ENCODE measurements around the gene SLC30A1.
"Not testable (repeated sequence)": the region's sequence is repeated elsewhere in the genome, so short reads cannot be mapped to it uniquely, and the experiment has no call there.

The SLC30A1 gene

DNA sequence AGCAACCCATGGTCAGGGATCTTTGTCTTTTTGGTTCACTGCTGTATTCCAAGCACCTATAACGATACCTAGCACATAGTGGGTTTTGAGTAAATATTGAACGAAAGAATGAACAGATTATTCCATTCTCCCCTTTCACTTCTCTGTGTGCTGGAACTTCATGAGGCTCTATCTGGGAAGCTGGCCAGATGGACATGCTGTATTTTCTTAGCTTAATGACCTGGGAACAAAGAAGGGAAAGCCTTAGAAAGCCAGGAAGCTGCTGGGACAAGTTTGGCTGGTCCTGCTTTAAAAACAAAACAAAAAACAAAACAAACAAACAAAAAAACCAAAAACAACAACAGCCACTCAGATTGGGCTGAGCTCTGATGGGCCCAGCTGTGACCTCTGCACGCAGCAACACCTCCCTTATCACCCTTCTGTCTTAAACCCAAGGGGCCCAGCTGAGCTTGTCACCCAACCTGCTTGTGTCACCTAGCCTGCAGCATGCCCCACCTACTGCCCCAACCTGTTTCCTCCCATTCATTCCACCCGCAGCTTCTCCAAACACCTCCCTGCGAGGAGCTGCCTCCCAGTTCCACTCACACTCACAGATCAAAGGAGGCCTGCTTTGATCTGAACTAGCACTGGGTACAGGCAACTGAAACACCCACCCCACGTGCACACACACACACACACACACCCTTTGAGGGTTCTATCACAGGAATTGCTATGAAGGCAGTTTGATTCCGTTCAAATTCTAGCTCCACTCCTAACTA is 37.1 kb downstream of the SLC30A1 start:
- DNase-seq = no peak

DNA sequence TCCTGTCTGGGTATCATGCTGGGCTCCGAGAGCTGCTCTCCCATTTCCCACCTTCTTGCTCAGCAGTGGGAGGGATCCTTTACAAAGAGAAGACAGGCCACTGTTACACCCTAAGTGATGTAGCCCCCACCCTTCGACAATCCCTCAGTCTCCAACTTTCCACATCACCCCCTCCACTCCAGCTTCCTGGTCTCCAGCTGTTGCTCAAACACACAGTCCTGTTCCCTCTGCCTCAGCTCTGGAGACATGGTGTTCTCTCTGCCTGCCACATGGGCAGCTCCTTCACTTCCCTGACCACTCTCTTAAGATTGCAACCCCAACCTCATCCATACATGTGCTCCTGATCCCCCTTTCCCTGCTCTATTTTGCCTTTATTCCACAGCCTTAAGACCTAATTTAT is 37.7 kb downstream of the SLC30A1 start:
- no peak for DNase-seq

DNA sequence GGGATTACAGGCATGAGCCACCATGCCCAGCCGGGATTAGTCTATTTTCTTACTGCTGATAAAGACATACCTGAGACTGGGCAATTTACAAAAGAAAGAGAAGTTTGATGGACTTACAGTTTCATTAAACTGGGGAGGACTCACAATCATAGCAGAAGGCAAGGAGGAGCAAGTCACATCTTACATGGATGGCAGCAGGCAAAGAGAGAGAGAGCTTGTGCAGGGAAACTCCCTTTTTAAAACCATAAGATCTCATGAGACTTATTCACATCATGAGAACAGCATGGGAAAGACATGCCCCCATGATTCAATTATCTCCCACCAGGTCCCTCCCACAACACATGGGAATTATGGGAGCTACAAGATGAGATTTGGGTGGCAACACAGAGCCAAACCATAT is 38.1 kb downstream of the SLC30A1 start:
- not testable (repeated sequence) for DNase-seq

DNA sequence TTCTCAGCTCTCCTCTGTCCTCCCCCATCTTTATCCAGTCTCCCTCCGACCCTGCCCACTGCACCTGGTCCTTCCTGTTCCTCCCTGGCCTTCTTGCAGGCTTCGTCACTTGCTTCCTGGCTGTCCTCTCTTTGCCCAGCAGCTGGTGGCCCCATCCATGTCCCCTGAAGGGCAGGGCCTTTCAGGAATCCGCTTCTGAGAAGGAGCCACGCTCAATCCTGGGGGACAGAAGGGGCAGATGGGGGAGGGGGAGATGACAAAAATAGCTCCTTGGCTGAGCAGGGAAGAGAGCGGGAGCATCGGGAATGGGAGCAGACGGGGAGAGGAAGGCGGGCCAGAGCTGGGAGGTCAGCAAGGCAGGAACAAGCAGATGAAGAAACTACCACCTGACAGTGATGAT is 40.7 kb downstream of the SLC30A1 start:
- DNase-seq = no peak

DNA sequence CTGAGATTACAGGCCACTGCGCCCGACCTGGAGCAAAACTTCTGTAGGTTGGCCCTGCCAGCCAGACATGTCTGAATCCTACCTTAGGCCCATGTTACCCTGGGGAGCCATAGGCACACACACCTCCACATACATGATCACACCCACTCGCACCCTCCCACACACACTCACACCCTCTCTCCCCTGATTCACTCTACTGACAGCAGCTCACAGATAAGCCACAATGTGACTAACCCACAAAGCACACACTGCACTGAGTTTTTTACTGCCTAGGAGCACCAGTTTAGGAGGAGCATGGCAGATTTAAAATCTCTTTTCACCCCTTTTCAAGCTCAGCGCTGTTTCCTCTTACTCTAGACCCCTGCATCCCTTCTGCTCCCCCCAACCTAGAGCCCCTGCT is 41.7 kb downstream of the SLC30A1 start:
- DNase-seq = no peak

DNA sequence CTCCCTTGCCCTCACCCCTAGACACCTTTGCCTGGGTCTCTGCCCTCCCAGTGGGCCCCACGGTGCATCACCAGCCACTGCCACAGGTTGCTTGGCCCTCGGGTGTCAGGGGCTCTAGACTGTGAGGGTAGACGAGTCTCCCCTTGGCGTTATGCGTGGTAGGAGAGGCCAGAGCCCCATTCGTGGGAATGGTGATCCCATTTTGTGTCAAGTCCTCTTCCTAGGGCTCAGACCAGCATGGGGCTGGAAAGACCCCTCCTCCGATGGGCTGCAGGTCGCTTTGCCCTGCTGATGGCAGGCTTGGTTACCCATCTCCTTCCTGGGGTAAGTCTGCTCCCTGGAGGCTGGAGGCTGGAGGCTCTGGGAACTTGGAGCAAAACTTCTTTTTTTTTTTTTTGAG is 42.4 kb downstream of the SLC30A1 start:
- no peak for DNase-seq

DNA sequence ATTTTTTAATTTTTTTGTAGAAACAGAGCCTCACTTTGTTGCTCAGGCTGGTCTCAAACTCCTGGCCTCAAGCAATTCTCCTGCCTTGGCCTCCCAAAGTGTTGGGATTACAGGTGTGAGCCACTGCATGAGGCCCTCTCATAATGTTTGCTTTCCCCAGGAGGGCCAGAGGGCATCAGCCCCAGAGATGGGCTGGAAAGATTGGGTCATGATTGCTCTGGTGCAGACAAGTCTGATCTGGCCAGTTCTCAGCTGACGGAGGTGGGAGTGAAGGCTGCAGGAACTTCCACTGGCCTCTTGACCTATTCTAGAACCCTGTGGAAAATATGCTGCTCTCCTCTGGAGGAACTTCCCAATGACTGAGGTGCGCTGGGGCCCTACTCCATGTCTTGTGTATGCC is 43.6 kb downstream of the SLC30A1 start:
- no peak for DNase-seq

DNA sequence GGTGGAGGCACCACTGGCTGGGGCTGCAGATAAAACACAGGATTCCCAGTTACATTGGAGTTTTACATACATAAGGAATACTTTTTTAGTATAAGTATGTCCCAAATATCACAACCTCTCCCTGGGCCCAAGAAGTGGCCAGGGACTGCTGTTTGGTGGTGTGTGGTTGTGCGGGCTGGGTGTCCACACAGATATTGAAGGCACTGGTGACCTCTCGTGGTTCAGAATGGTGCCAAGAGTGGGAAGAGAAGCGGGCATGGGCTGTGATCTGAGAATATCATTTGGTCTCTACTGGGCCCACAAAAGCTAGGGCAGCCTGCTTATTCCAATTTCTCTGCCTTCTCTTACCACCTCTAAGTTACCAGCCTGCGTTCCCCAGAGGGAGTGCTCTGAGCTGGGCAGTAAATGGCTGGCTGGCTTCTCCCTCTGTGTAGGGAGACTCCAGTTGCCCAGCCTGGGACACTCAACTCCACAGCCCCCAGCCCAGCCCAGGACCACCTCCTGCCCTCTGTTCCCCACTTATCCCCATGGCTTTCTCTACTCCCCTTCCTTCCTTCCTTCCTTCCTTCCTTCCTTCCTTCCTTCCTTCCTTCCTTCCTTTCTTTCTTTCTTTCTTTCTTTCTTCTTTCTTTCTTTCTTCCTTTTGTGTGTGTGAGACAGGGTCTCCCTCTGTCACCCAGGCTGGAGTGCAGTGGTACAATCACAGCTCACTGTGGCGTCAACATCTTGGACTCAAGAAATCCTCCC is 44.2 kb downstream of the SLC30A1 start:
- no peak for DNase-seq

DNA sequence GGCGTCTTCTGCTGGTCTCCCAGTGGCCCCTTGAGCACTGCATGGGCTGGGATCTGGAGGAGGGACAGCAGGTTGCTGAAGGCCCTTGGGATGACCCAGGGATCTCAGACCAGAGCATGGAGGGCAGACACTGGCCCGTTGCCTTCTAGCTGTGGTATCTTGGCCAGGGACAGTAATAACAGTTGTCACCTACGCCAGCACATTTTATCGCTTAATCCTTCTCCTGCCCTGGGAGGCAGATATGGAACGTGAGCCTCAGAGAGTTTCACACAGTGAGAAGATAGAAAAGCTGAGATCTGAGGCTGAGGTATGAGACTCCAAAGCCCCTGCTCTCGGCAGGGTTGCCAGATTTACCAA is 46.9 kb downstream of the SLC30A1 start:
- DNase-seq = no peak

DNA sequence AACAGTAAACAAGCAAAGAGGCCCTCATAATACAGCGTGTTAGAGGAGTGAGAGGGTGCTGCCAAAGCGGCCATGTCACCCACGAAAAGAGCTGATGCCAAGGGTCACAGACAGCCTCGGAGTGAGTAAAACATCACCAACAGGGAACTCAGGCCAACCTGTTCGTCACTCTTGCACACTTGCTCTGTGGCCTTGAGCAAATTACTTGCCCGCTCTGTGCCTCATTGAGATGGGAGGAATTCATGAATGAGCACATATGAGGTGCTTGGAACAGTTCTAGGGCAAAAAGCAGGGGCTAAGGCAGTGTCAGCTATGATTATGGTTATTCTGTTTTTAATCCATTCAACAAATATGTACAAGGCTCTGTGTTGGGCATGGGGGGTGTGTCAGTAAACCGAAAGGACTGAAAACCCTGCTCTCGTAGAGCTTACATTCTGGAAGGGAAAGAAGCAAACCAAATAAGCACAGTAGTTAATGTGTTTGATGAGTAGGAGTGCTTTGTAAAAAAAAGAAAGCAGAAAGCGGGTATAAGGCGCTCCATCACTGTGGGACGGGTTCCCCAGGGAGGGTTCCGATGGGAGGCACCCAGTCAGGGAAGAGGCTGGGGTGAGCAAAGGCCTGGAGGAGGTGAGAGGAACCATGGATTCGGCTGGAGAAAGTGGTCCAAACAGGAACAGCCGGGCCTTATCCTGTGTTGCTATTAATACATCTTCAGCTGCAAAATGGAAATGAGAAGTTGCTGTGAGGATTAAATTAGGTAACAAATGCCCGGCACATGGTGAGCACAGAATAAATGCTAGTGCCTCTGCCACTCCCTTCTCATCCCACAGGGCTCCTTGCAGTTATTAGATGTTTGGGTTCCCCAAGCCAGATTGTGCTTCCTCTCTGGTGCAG is 47.5 kb downstream of the SLC30A1 start:
- DNase-seq = no peak

DNA sequence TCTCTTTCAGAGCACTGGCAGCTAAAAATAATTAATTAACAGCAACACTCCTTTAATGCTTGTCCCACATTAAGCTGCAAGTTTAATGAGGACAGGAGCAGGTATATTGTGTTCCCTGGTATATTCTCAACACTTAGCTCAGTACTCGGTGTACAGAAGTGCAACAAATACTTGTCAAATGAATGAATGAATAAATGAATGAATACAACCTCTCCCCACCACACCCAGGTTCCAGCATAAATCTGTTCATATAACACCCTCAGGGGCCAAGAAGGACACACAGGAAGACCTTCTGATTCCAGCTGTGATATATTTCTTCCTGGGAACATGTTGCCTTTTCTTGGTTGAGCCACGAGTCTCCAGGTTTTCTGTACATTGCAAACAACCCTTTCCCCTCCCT is 48.9 kb downstream of the SLC30A1 start:
- no peak for DNase-seq

DNA sequence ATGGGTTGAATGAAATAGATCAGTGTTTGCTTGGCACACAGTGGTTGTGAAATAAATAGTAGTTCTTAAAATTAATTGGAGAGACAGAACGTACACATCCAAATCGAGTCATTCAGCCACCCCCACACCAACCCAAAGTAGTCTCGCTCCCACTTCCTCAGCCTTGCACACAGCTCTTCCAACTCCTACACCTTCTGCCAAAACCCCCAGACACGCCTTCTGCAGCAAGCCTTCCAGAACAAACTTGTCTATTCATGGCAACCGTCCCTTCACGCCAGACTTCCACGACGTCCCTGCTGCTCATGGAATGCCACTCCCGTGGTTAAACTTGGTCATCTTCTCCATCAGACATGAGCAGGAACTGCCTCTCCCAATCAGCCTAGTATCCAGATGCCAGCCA is 49.5 kb downstream of the SLC30A1 start:
- DNase-seq = no peak

DNA sequence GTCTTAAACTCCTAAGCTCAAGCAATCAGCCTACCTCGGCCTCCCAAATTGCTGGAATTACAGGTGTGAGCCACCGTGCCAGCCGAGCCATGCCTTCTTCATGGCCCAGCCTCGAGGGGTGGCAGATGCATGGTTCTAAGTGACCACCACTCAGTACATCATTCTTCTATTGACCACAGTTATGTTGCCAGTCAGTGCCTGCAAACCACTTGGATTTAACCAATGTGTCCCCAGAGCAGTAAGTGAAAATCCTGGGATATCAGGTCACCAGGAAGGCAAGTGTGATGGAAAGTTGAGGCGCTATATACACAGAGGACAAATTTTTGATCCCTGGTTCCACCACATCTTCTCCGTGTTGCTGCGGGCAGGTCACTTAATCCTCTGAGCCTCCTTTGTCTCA is 50.0 kb downstream of the SLC30A1 start:
- no peak for DNase-seq

DNA sequence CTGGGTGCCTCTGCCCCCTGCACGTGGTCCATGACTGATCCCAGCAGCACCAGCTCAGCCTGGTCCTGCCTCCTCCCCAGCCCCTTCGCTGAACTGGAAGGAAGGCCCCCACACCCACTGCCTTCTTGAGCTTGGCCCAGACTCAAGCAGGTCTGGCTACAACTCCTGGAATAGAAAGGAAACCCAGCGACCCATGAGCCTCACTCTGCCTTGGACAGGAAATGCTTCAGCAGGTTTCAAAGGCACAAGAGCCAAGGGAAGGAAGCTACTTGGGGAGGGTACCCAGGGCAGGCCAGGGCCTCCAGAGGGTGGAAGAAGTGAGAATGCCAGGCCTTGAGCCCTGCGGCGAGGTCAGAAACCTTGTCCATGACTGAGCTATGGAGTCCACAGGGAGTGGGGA is 51.1 kb downstream of the SLC30A1 start:
- DNase-seq = no peak

DNA sequence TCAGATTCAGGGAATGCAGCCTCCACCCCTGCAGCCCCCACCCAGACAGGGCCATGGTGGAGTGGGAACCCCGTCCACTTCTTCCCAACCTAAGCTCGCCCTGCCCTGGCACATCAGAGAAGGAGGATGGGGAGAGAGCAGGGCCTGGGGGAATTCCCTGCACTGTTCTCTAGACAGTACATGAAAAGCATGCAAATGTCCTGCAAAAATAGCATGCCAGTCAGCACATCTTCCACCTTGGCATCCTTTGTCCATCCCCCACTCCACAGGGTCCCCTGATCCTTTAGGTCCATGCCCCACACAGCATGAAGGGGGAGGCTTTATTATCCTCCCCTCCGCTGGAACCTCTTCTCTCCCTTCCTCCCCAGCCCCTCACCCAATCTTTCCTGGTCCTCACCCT is 52.0 kb downstream of the SLC30A1 start:
- no peak for DNase-seq

DNA sequence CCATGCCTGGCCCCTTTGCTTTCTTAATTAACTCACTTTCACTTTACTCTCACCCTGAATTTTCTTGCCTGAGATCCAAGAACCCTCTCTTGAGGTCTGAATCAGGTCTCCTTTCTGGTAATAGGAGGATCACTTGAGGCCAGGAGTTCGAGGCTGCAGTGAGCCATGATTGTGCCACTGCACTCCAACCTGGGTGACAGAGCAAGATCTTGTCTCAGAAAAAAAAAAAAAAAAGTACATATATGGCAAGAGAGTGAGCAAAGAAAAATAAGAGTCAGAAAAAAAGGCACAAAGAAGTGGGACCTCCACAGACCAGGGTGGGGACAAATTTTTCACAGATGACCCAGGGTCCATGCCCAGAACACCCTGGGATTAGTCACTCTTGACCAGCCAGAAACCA is 52.9 kb downstream of the SLC30A1 start:
- DNase-seq = no peak

DNA sequence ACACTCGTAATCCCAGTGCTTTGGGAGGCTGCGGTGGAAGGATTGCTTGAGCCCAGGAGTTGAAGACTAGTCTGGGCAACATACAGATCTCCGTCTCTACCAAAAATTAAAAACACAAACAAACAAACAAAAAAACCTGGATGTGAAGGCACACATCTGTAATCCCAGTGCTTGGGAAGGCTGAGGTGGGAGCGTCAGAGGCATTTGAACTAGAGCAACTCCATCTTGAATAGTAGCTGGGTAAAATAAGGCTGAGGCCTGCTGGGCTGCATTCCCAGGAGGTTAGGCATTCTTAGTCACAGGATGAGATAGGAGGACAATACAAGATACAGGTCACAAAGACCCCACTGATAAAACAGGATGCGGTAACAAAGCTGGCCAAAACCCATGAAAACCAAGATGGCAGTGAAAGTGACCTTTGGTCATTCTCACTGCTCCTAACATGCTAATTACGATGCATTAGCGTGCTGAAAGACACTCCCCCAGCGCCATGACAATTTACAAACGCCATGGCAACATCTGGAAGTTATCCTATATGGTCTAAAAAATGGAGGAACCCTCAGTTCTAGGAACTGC is 53.8 kb downstream of the SLC30A1 start:
- DNase-seq = no peak

DNA sequence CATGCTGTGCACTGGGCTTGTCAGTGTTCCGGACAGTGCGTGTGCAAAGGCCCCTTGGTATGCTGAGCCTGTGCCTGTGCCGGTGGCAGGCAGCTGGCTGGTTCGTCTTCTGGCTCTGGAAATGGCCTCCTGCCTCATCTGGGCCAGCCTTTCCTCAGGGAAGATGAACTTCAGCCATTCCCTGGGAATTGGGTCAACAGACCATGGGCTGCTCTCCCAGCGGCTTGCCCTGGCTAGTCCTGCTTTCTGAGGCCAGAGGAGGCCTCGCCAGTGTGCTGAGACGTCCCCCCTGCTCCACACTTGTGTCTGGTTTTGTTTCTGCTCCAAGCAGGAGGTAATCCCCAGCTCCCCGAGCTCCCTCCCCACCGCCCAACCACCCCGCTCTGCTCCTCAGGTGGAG is 54.4 kb downstream of the SLC30A1 start:
- no peak for DNase-seq

DNA sequence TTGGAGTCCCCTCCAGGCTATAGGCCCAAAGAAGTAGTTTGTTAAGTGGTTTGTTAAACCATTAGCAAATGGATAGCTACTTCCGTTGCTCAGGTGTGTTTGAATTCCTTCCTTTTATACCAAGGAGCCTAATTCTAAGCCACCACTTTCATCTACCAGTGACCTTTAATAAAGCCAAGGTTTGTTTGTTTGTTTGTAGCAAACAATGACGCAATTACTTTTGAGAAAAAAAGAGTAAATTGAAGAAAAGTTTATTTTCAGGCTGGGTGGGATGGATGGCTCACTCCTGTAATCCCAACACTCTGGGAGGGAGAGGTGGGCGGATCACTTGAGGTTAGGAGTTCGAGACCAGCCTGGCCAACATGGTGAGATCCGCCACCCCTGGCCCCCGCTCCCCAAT is 56.2 kb downstream of the SLC30A1 start:
- no peak for DNase-seq
